Tibial nerve (tissue), 4 donors: Measurements from ENCODE around the gene RBM20. TPM values are rescaled to one million over a fixed set of nuclear protein-coding genes. Genes with fewer than 3 reads are reported as not detected.

Experiments used
- DNase-seq, 2 donors: peaks; one replicate each; pipeline ENCODE4 v3.0.0-alpha.2; 2019; ENCODE audit warnings: low spot score in 2 of 2
- H3K27ac ChIP-seq, 4 donors: fragments of 200-600 bp; sonication (generic) in 3 of 4; one replicate each; pipeline ENCODE4 v1.5.1; 2017 to 2019; ENCODE audit warnings: mild to moderate bottlenecking in 1 of 4
- H3K27me3 ChIP-seq, 2 donors: fragments of 200-600 bp; sonication (generic) in 1 of 2; one replicate each; pipeline versions ENCODE4 v1.5.1 to v1.6.0; 2017 to 2019
- H3K36me3 ChIP-seq, 3 donors: fragments of 200-600 bp; sonication (generic); one replicate each; pipeline ENCODE4 v1.5.1; 2018 to 2019
- H3K4me1 ChIP-seq, 4 donors: fragments of 200-600 bp; sonication (generic) in 3 of 4; one replicate each; pipeline ENCODE4 v1.5.1; 2017 to 2019
- H3K4me3 ChIP-seq, 4 donors: fragments of 200-600 bp; sonication (generic) in 3 of 4; one replicate each; pipeline ENCODE4 v1.5.1; 2017 to 2019; ENCODE audit warnings: mild to moderate bottlenecking in 1 of 4, moderate library complexity in 1 of 4
- H3K9me3 ChIP-seq, 4 donors: fragments of 200-600 bp; sonication (generic) in 3 of 4; one replicate each; pipeline ENCODE4 v1.5.1; 2017 to 2019
- CTCF ChIP-seq, 5 experiments: fragments of 200-600 bp in 3 of 5; fragments of 450-650 bp in 2 of 5; sonication (generic) in 3 of 5; IDR thresholded peaks; one replicate each; pipeline ENCODE4 v1.5.1; 2016 to 2019; ENCODE audit warnings: antibody characterized with exemption in 5 of 5, mild to moderate bottlenecking in 3 of 5, moderate library complexity in 2 of 5
- EP300 ChIP-seq, 2 donors: sonication (generic); formaldehyde crosslinking; IDR thresholded peaks; one replicate each; pipeline ENCODE4 v1.6.1; 2017; ENCODE audit warnings: antibody characterized with exemption in 2 of 2, mild to moderate bottlenecking in 1 of 2
- POLR2A ChIP-seq, 2 donors: fragments of 450-650 bp; IDR thresholded peaks; one replicate each; pipeline ENCODE4 v1.6.1; 2017; ENCODE audit warnings: antibody characterized with exemption in 2 of 2, mild to moderate bottlenecking in 2 of 2, moderate library complexity in 2 of 2
- WGBS, 2 donors: methylation state at CpG; one replicate each; pipeline ENCODE4 v1.1.5; 2018; 5-methylcytosine and 5-hydroxymethylcytosine counted together
- total RNA-seq, 4 donors: library from RNA; depleted of rRNA; stranded (reverse); fragments of >200 nt; gene quantifications; one replicate each; pipeline ENCODE4 v1.1.0, GENCODE V29; 2016

The RBM20 gene
- total RNA-seq, 4 donors from 2014 or later, result 1.3 to 8.7 (median 2.7) TPM

GRCh38 chr10:110751850-110752249 lies 107.7 kb downstream of the RBM20 start:
- DNase-seq, result no peak
- Histone ChIP-seq H3K4me1 (peaks cover 0 to 2% (median 0%) of the 10 kb centered on the region in 4 donors), H3K27ac (no peak overlapping the region), H3K4me3 (no peak overlapping the region), H3K27me3 (no peaks in the 10 kb centered on the region), H3K36me3 (no peaks in the 10 kb centered on the region), H3K9me3 (no peaks in the 10 kb centered on the region)
- no peak for TF ChIP-seq EP300 (IDR thresholded peaks at IDR 0.05)
- WGBS, 2 donors, result 59 to 81% methylated on average over 6 of the region's 6 CpGs

- no peaks in the 10 kb centered on the region for H3K9me3 ChIP-seq
- H3K27me3 ChIP-seq, result no peaks in the 10 kb centered on the region
- H3K27ac ChIP-seq, result no peak overlapping the region
- no peaks in the 10 kb centered on the region for H3K36me3 ChIP-seq
- H3K4me1 ChIP-seq, result peaks cover 0 to 11% (median 0%) of the 10 kb centered on the region in 4 donors
- DNase-seq, result no peak
- TF ChIP-seq POLR2A (IDR thresholded peaks at IDR 0.05), result no peak
- no peak for TF ChIP-seq CTCF (IDR thresholded peaks at IDR 0.05)
- TF ChIP-seq EP300 (IDR thresholded peaks at IDR 0.05), result no peak
- no peak overlapping the region for H3K4me3 ChIP-seq
- WGBS, 2 donors, result 87 to 88% methylated on average over 4 of the region's 4 CpGs
These were observed 109.3 kb downstream of the RBM20 start for GRCh38 chr10:110753462-110753861.

- WGBS, 2 donors, result 77 to 82% methylated on average over 3 of the region's 3 CpGs
- no peaks in the 10 kb centered on the region for H3K27me3 ChIP-seq
- no peaks in the 10 kb centered on the region for H3K36me3 ChIP-seq
These were observed 110.4 kb downstream of the RBM20 start for GRCh38 chr10:110754375-110755105.

DNA sequence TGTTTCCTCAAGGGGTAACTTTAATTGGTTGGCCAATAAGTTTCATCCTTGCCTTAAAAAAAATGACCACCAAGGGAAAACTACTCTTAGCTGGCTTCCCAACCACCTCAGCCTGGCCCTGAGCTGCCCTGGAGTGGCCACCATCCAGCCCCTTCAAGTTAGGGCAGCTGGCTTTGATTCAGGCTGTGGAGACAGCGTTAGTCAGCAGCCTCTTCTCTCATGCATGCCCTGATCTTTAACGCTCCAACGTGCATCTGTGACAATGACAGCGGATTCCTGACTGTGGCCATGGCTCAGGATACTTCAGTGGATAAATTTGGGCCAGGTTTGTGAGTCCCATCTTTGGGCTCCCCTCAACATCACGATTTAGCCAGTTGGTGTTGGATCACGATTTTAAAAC lies 111.6 kb downstream of the RBM20 start:
- no peak overlapping the region for H3K27ac ChIP-seq
- no peaks in the 10 kb centered on the region for H3K27me3 ChIP-seq
- no peaks in the 10 kb centered on the region for H3K9me3 ChIP-seq
- H3K4me3 ChIP-seq, result no peak overlapping the region
- no peak for TF ChIP-seq EP300 (IDR thresholded peaks at IDR 0.05)
- TF ChIP-seq POLR2A (IDR thresholded peaks at IDR 0.05), result no peak
- no peak for TF ChIP-seq CTCF (IDR thresholded peaks at IDR 0.05)
- H3K4me1 ChIP-seq, result peaks cover 0 to 11% (median 0%) of the 10 kb centered on the region in 4 donors
- no peaks in the 10 kb centered on the region for H3K36me3 ChIP-seq
- WGBS, 2 donors, result 77 to 80% methylated on average over 6 of the region's 6 CpGs
- no peak for DNase-seq

More at GRCh38 chr10:110754375-110755105, 110.4 kb downstream of the RBM20 start:
- no peak for DNase-seq
- Histone ChIP-seq H3K4me3 (no peak overlapping the region), H3K27ac (no peak overlapping the region), H3K4me1 (peaks cover 0 to 11% (median 0%) of the 10 kb centered on the region in 4 donors), H3K9me3 (no peaks in the 10 kb centered on the region)
- no peak for TF ChIP-seq EP300 (IDR thresholded peaks at IDR 0.05)
- TF ChIP-seq POLR2A (IDR thresholded peaks at IDR 0.05), result no peak

- H3K27ac ChIP-seq, result no peak overlapping the region
- H3K4me3 ChIP-seq, result no peak overlapping the region
- H3K9me3 ChIP-seq, result no peaks in the 10 kb centered on the region
- no peaks in the 10 kb centered on the region for H3K36me3 ChIP-seq
- H3K4me1 ChIP-seq, result peaks cover 0 to 11% (median 0%) of the 10 kb centered on the region in 4 donors
- no peak for TF ChIP-seq EP300 (IDR thresholded peaks at IDR 0.05)
- no peak for TF ChIP-seq CTCF (IDR thresholded peaks at IDR 0.05)
- no peak for TF ChIP-seq POLR2A (IDR thresholded peaks at IDR 0.05)
- no peaks in the 10 kb centered on the region for H3K27me3 ChIP-seq
- no peak for DNase-seq
These were observed 112.7 kb downstream of the RBM20 start for GRCh38 chr10:110756876-110757275.

DNA sequence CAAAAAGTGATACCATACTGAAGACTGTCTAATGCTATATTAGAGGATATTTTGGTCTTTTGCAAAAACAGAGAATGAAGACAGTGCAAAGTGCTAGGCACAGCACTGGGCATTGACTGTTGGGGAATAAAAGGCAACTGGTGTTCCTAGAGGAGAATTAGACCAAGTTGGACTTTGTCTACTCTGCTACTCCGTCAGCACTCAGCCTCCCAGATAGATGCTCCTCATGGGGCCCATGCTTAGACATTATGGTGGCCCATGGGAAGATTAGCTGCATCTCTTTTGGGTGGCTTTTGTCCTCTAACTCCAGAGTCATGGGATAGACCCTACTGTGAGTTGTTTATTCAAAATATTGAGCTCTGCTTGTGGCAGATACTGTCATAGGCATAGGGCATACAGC lies 113.5 kb downstream of the RBM20 start:
- DNase-seq, result no peak
- Histone ChIP-seq H3K4me1 (peaks cover 0 to 11% (median 0%) of the 10 kb centered on the region in 4 donors), H3K9me3 (no peaks in the 10 kb centered on the region), H3K27ac (no peak overlapping the region), H3K36me3 (no peaks in the 10 kb centered on the region), H3K27me3 (peaks cover 0 to 3% of the 10 kb centered on the region in 2 donors), H3K4me3 (no peak overlapping the region)
- no peak for TF ChIP-seq POLR2A (IDR thresholded peaks at IDR 0.05)
- TF ChIP-seq CTCF (IDR thresholded peaks at IDR 0.05), result no peak
- no peak for TF ChIP-seq EP300 (IDR thresholded peaks at IDR 0.05)
- WGBS, 2 donors, result 95 to 100% methylated on average over 1 of the region's 1 CpG
